ENCODE results near the gene LARP4B. TPM values are rescaled to one million over a fixed set of nuclear protein-coding genes. Genes with fewer than 3 reads are reported as not detected.

LARP4B gene
- total and polyA plus RNA-seq, 2 donors from 2014 or later: 12.9 to 96.6 TPM

GRCh38 chr10:839550-840205 lies 91.8 kb downstream of the LARP4B start:
- FAIRE-seq (no peak), DNase-seq (no peak)
- TF ChIP-seq, protein P1, sequence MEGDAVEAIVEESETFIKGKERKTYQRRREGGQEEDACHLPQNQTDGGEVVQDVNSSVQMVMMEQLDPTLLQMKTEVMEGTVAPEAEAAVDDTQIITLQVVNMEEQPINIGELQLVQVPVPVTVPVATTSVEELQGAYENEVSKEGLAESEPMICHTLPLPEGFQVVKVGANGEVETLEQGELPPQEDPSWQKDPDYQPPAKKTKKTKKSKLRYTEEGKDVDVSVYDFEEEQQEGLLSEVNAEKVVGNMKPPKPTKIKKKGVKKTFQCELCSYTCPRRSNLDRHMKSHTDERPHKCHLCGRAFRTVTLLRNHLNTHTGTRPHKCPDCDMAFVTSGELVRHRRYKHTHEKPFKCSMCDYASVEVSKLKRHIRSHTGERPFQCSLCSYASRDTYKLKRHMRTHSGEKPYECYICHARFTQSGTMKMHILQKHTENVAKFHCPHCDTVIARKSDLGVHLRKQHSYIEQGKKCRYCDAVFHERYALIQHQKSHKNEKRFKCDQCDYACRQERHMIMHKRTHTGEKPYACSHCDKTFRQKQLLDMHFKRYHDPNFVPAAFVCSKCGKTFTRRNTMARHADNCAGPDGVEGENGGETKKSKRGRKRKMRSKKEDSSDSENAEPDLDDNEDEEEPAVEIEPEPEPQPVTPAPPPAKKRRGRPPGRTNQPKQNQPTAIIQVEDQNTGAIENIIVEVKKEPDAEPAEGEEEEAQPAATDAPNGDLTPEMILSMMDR (IDR thresholded peaks at IDR 0.05; ENCODE audit: borderline replicate concordance, extremely low read depth, insufficient read depth): no peak
- no peaks in the 10 kb centered on the region for H3K27me3 ChIP-seq (ENCODE audit: control insufficient read depth, insufficient read depth, low read length)
- H3K27ac ChIP-seq (ENCODE audit: low read depth in 2 of 2, low read length in 2 of 2): no peak overlapping the region
- no peaks in the 10 kb centered on the region for H3K9me3 ChIP-seq (ENCODE audit: control insufficient read depth in 2 of 3, insufficient read depth in 1 of 3, low read length in 3 of 3)
- intact Hi-C loops (cut with DNase I): no loop called here
- peaks cover 8 to 55% (median 31%) of the 10 kb centered on the region in 3 donors for H3K36me3 ChIP-seq (ENCODE audit: control insufficient read depth in 2 of 3, insufficient read depth in 3 of 3, low read length in 3 of 3)
- H3K9ac ChIP-seq (ENCODE audit: low read length in 3 of 3): no peak overlapping the region
- H3K4me1 ChIP-seq (ENCODE audit: control insufficient read depth in 2 of 3, insufficient read depth in 2 of 3, low read depth in 1 of 3, low read length in 3 of 3): no peaks in the 10 kb centered on the region
- no peak overlapping the region for H3K4me3 ChIP-seq (ENCODE audit: low read length in 3 of 3)

GRCh38 chr10:836782-837181 lies 94.7 kb downstream of the LARP4B start:
- no peak for DNase-seq
- Histone ChIP-seq H3K27ac (ENCODE audit: low read depth in 2 of 2, low read length in 2 of 2) (no peak overlapping the region), H3K9ac (ENCODE audit: low read length in 3 of 3) (no peak overlapping the region), H3K4me3 (ENCODE audit: low read length in 3 of 3) (no peak overlapping the region), H3K36me3 (ENCODE audit: control insufficient read depth in 2 of 3, insufficient read depth in 3 of 3, low read length in 3 of 3) (peaks cover 6 to 50% (median 27%) of the 10 kb centered on the region in 3 donors), H3K4me1 (ENCODE audit: control insufficient read depth in 2 of 3, insufficient read depth in 2 of 3, low read depth in 1 of 3, low read length in 3 of 3) (no peaks in the 10 kb centered on the region), H3K27me3 (ENCODE audit: control insufficient read depth, insufficient read depth, low read length) (no peaks in the 10 kb centered on the region), H3K9me3 (ENCODE audit: control insufficient read depth in 2 of 3, insufficient read depth in 1 of 3, low read length in 3 of 3) (no peaks in the 10 kb centered on the region)
- intact Hi-C loops (cut with DNase I): no loop called here
- TF ChIP-seq, protein P1 (IDR thresholded peaks at IDR 0.05; ENCODE audit: borderline replicate concordance, extremely low read depth, insufficient read depth): no peak
- no peak for FAIRE-seq

GRCh38 chr10:834493-834892 lies 97.0 kb downstream of the LARP4B start:
- H3K9me3 ChIP-seq (ENCODE audit: control insufficient read depth in 2 of 3, insufficient read depth in 1 of 3, low read length in 3 of 3): no peaks in the 10 kb centered on the region
- H3K27ac ChIP-seq (ENCODE audit: low read depth in 2 of 2, low read length in 2 of 2): no peak overlapping the region
- no peaks in the 10 kb centered on the region for H3K4me1 ChIP-seq (ENCODE audit: control insufficient read depth in 2 of 3, insufficient read depth in 2 of 3, low read depth in 1 of 3, low read length in 3 of 3)
- intact Hi-C loops (cut with DNase I): no loop called here
- no peak overlapping the region for H3K4me3 ChIP-seq (ENCODE audit: low read length in 3 of 3)
- no peaks in the 10 kb centered on the region for H3K27me3 ChIP-seq (ENCODE audit: control insufficient read depth, insufficient read depth, low read length)
- FAIRE-seq (no peak), DNase-seq (no peak)
- TF ChIP-seq, protein P1 (IDR thresholded peaks at IDR 0.05; ENCODE audit: borderline replicate concordance, extremely low read depth, insufficient read depth): no peak
- no peak overlapping the region for H3K9ac ChIP-seq (ENCODE audit: low read length in 3 of 3)
- H3K36me3 ChIP-seq (ENCODE audit: control insufficient read depth in 2 of 3, insufficient read depth in 3 of 3, low read length in 3 of 3): peaks cover 6 to 35% (median 19%) of the 10 kb centered on the region in 3 donors

Data from kidney (tissue), 14 donors.